ENCODE data around the gene LSM7. TPM values are rescaled to one million over a fixed set of nuclear protein-coding genes. Genes with fewer than 3 reads are reported as not detected.

Gene LSM7
- total and polyA plus RNA-seq, 2 of the 13 experiments (the other 11 are each of a cell fraction or from before 2014, with no cell fraction given) = 140 to 205 TPM

DNA sequence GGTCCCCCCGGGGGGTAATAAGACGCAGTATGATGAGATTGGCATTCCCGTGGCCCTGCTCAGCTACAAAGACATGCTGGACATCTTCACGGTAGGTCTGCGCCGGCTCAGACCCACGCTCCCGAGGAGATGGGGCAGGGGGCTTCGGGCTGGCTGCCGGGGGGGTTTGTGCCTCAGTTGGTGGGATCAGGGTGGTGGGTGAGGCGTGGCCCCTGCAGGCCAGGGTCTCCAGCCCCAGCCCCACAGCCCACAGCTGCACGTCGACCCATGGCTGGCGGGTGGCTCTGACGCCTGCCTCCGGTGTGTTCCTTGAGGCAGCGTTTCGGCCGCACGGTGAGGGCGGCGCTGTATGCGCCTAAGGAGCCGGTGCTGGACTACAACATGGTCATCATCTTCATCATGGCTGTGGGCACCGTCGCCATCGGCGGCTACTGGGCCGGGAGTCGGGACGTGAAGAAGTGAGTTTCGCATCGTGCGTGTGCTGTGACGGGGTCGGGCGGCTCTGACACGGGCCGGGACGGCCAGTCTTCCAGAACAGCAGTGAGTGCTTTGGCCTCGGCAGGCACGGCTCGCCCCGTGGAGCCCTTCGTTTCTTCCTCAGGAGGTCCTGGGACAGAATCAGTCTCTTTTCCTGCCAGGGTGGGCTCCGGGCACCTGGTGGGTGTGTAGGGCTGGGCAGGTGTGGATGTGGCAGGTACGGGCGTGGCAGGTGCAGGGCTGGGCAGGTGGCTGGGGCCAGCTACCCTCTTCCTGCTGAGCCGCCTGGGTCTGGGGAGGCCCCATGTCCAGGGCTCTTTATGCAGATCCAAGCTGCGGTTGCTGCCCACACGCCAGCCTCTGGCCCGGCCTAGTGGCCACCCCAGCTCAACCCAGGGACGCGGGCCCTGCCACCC is 10.6 kb upstream of the LSM7 start (continued):
- TF ChIP-seq, protein P1, sequence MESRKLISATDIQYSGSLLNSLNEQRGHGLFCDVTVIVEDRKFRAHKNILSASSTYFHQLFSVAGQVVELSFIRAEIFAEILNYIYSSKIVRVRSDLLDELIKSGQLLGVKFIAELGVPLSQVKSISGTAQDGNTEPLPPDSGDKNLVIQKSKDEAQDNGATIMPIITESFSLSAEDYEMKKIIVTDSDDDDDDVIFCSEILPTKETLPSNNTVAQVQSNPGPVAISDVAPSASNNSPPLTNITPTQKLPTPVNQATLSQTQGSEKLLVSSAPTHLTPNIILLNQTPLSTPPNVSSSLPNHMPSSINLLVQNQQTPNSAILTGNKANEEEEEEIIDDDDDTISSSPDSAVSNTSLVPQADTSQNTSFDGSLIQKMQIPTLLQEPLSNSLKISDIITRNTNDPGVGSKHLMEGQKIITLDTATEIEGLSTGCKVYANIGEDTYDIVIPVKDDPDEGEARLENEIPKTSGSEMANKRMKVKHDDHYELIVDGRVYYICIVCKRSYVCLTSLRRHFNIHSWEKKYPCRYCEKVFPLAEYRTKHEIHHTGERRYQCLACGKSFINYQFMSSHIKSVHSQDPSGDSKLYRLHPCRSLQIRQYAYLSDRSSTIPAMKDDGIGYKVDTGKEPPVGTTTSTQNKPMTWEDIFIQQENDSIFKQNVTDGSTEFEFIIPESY (CRISPR knock-in tag; IDR thresholded peaks at IDR 0.05) = no peak
- TF ChIP-seq PTBP1 (IDR thresholded peaks at IDR 0.05; ENCODE audit: low read depth, low read length, poor library complexity, severe bottlenecking) = no peak
- TF ChIP-seq ZNF672 (CRISPR knock-in tag; IDR thresholded peaks at IDR 0.05) = no peak
- no peak for TF ChIP-seq ZBTB21 (CRISPR knock-in tag; IDR thresholded peaks at IDR 0.05)
- no peak for TF ChIP-seq ZNF569 (CRISPR knock-in tag; IDR thresholded peaks at IDR 0.05; ENCODE audit: borderline replicate concordance)
- TF ChIP-seq SYNCRIP (IDR thresholded peaks at IDR 0.05; ENCODE audit: insufficient read depth, low read depth, low read length) = no peak
- TF ChIP-seq PITX1 (CRISPR knock-in tag; IDR thresholded peaks at IDR 0.05) = no peak

DNA sequence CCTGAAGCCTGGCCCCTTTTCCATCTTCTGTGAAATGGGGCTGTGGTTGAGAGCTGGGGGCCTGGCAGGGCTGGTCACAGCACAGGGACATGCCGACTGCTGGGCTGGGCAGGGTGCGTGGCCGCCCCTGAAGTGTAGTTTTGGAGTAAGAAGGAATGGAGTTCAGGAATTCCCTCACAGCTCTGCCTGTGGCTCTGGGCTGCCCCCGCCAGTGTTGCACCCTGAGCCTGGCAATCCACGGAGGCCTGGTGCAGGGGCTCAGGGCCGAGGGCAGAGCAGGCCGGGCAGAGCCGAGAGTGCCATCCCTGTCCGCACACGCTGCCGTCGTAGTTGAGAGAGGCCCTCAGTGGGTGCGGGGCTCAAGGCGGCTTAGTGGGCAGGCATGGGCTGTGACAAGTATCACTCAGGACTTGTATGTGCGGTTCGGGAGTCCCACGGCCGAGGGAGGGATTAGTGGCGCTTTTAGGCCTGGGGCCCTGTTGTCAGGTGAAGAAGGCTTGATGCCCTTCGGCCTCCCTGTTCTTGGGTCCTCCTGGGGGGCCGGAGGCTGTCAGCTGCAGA is 9.7 kb upstream of the LSM7 start:
- FAIRE-seq (no peak), ATAC-seq (no peak), DNase-seq (ENCODE audit: low spot score) (no peak)
- intact Hi-C loops (cut with micrococcal nuclease; ENCODE audit: unreplicated experiment) (no loop called here), in situ Hi-C loops (cut with HindIII; ENCODE audit: extremely low pct_ligation_motif_present, low pct_unique_long_range_greater_than_20kb) (no loop called here)
- Histone ChIP-seq H3K4me3 (replicated peaks in 1 of 3; ENCODE audit: insufficient read depth in 1 of 3, low read depth in 2 of 3, low read length in 3 of 3) (no peak overlapping the region), H3K4me1 (ENCODE audit: insufficient read depth, low read length) (peaks cover 14% of the 10 kb centered on the region), H3K9me3 (ENCODE audit: low read length) (no peaks in the 10 kb centered on the region), H3K9ac (ENCODE audit: insufficient read depth, low read depth, low read length) (no peak overlapping the region), H3K27ac (ENCODE audit: extremely low read length, insufficient read depth, low read length) (no peak overlapping the region), H3K79me2 (ENCODE audit: insufficient read depth, low read length) (no peaks in the 10 kb centered on the region), H3K36me3 (replicated peaks in 1 of 2; ENCODE audit: control insufficient read depth in 1 of 2, insufficient read depth in 2 of 2, low read length in 2 of 2) (no peaks in the 10 kb centered on the region; a peak in 2 of 5 replicates), H4K20me1 (ENCODE audit: insufficient read depth, low read length) (peaks cover 6% of the 10 kb centered on the region; the same call in 1 of the 2 replicates), H3K27me3 (ENCODE audit: control insufficient read depth in 1 of 2, insufficient read depth in 2 of 2, low read length in 2 of 2) (no peaks in the 10 kb centered on the region), H3K4me2 (ENCODE audit: low read depth, low read length) (no peak overlapping the region), H2AFZ (ENCODE audit: low read length) (no peak overlapping the region)
- ChIA-PET CTCF (ENCODE audit: low intra/inter-chr PET ratio, low total read pairs) (no interaction called here), POLR2A (no interaction called here)
- BruUV-seq (replicated peaks) = no TSS peak
- 98% methylated on average over 15 of the region's 21 CpGs for WGBS (ENCODE audit: low lambda C conversion rate)
- TF ChIP-seq SALL2 (CRISPR knock-in tag; IDR thresholded peaks at IDR 0.05) (no peak), FOXJ3 (CRISPR knock-in tag; IDR thresholded peaks at IDR 0.05; ENCODE audit: borderline replicate concordance) (no peak), NFYB (CRISPR knock-in tag; IDR thresholded peaks at IDR 0.05) (no peak), ETV5 (CRISPR knock-in tag; IDR thresholded peaks at IDR 0.05; ENCODE audit: borderline replicate concordance) (no peak), KLF9 (CRISPR knock-in tag; IDR thresholded peaks at IDR 0.05; ENCODE audit: low read depth) (no peak), SRY (CRISPR knock-in tag; IDR thresholded peaks at IDR 0.05) (no peak), CAMTA2 (CRISPR knock-in tag; IDR thresholded peaks at IDR 0.05; ENCODE audit: borderline replicate concordance) (no peak), NR1H2 (CRISPR knock-in tag; IDR thresholded peaks at IDR 0.05; ENCODE audit: borderline replicate concordance, low read depth) (no peak), YY1 (IDR thresholded peaks at IDR 0.05; ENCODE audit: insufficient read depth, insufficient replicate concordance, low read depth, low read length) (no peak), ZSCAN9 (CRISPR knock-in tag; IDR thresholded peaks at IDR 0.05; ENCODE audit: borderline replicate concordance) (no peak), MAF1 (CRISPR knock-in tag; IDR thresholded peaks at IDR 0.05; ENCODE audit: borderline replicate concordance) (no peak), ZNF207 (IDR thresholded peaks at IDR 0.05; ENCODE audit: borderline replicate concordance) (no peak)

Measured in HepG2 (cell line).